ENCODE data around the gene ADCY2.

- TF ChIP-seq CTCF (IDR thresholded peaks at IDR 0.05) (no peak), POLR2A (IDR thresholded peaks at IDR 0.05) (no peak)
Observed at GRCh38 chr5:7868427-7868772, 472.5 kb downstream of the ADCY2 start.

Data from right lobe of liver (tissue), 4 donors.